Fibroblast of villous mesenchyme (primary cell): ENCODE results near the gene TMEM182. TPM values are rescaled to one million over a fixed set of nuclear protein-coding genes. Genes with fewer than 3 reads are reported as not detected.

ENCODE experiments used
- DNase-seq: peaks from one replicate; pipeline ENCODE4 v3.0.0-alpha.2; 2010; ENCODE audit warnings: low read depth
- H3K4me3 ChIP-seq: 2 replicates; pipeline ENCODE4 v1.5.1; 2011; ENCODE audit warnings: low read depth, mild to moderate bottlenecking, low read length
- total RNA-seq: library from RNA; depleted of rRNA; stranded (reverse); fragments of >200 nt; gene quantifications from 2 replicates; pipeline ENCODE4 v1.2.3, GENCODE V29; 2012
- TF ChIP-seq, protein P1 (sequence below): IDR thresholded peaks from 2 replicates; pipeline ENCODE4 v1.5.1; 2012; ENCODE audit warnings: low read depth, mild to moderate bottlenecking, low read length; ENCODE audit not compliant: insufficient read depth

TMEM182 gene
- total RNA-seq, 1 donor: 1.3 TPM

DNA sequence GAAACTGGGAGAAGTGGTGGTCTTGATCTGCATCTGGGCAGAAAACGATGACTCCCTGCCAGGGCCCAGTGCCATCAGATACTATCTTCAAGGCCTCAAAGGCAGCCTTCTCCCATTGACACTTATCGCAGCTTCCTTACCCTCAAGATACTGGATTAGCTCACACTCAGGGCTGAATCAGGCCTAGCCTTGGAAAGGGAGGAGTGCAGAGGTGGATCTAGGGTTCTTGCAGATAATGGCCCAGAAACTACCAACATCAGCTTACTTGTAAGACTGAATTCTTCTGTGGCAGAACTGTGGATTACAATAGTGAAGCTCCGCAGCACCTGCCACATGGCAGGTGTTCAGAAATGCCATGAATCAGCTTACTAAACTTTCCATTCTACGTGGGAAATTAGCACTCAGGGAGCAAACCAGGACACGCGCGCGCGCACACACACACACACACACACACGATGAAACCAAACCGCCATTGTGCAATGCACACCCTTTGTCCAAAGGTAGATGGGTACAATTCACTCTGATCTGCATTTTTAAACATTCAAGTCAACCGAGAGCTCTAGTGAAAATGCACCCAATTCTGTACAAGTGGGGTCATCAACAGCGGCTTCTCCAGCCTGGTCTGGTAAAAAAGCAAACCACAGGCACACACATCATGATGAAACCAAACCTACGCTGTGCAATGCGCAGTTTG is 26.3 kb upstream of the TMEM182 start:
- TF ChIP-seq, protein P1, sequence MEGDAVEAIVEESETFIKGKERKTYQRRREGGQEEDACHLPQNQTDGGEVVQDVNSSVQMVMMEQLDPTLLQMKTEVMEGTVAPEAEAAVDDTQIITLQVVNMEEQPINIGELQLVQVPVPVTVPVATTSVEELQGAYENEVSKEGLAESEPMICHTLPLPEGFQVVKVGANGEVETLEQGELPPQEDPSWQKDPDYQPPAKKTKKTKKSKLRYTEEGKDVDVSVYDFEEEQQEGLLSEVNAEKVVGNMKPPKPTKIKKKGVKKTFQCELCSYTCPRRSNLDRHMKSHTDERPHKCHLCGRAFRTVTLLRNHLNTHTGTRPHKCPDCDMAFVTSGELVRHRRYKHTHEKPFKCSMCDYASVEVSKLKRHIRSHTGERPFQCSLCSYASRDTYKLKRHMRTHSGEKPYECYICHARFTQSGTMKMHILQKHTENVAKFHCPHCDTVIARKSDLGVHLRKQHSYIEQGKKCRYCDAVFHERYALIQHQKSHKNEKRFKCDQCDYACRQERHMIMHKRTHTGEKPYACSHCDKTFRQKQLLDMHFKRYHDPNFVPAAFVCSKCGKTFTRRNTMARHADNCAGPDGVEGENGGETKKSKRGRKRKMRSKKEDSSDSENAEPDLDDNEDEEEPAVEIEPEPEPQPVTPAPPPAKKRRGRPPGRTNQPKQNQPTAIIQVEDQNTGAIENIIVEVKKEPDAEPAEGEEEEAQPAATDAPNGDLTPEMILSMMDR: no peak
- H3K4me3 ChIP-seq: peak overlapping the region; percentile 89
- DNase-seq: peak; percentile 14

DNA sequence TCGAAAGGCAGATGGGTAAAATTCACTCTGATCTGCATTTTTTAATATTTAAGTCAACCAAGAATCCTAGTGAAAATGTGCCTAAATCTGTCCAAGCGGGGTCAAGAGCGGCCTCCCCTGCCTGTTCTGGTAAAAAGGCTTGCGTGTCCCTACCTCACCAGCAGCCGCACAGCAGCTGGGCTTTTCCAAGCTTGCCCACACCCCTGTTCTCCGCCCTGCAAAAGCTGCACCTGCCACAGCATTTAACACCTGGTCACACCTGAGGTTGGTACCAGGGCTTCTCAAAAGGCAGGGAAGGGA is 25.8 kb upstream of the TMEM182 start:
- DNase-seq: no peak
- H3K4me3 ChIP-seq: peak overlapping the region; percentile 89
- TF ChIP-seq, protein P1: no peak

DNA sequence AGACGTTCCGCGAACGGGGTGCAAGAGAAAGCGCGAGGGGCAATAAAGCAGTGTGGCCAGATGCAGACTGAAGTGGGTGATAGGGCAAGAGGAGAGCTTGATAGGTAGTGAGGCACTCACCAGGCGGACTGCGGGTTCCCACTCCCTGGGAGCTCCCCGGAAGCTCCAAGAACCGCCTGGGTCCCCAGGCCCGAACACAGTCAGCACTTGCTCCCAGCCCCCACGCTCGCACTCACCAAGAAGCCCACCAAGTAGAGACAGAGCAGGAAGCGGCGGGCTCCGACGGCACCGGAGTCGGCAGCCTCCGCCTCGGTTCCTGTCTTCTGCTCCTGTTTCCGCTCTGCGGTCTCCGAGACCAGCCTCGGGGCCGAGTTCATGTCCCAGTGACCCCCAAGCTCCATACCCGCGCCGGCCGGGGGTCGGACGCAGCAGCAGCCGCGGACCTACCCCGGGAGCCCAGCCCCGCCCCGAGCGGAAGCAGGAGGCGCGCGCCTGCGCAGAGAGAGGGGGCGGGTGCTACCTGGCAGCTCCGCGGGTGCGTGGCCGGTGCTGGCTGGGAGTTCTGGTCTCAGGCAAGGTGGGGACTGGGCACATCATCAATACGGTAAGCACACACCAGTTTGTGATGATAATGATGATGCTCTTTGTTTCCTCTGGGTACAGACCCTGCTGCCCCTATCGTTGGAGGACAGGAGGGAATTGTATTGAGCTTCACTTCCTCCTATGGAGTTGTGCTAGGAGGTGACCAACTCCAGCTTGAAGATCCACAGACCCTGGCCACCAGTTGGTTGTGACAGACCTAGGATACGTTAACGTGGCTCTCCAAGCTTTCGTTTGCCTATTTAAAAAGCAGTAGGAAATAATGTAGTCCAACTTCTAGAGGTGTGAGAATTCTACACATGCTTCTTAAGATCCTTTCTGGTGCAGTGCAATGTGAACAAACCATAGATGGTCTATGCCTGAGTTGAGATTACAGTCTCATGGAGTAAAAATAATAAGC is 25.1 kb upstream of the TMEM182 start:
- TF ChIP-seq, protein P1: peak; percentile 18
- peak; percentile 62 for DNase-seq
- peak overlapping the region; percentile 89 for H3K4me3 ChIP-seq

DNA sequence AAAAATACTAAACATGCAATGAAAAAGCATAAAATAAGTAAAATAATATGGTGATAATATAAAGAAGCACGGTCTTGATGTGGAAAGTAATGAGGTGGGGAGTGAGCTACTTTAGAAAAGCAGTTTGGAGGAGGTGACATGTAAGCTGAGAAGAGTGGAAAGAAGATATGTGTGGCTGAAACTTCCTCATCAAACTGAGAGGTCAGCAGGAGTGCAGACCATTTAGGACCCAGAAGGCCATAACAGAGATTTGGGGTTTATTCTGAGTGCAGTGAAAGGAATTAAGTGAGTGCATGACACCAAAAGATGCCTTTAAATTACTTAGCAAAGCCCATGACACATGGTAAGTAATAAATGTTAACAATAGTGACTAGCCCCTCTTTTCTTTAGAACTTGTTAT is 24.4 kb upstream of the TMEM182 start:
- no peak overlapping the region for H3K4me3 ChIP-seq
- TF ChIP-seq, protein P1: no peak
- DNase-seq: no peak

DNA sequence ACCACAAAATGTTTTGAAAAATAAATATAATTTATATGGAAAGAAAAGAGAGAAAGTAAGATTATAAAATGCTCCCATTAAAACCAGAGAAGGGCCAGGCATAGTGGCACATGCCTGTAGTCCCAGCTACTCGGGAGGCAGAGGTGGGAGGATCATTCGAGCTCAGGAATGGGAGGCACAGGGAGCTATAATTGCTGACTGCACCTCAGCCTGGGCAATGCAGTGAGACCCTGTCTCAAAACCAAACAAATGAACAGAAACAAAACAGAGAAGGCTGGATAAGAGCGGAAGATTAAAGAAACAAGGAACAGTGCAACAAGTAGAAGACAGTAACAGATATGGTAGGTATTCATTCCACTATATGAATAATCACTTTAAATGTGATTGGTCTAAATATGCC is 18.6 kb upstream of the TMEM182 start:
- no peak for DNase-seq
- no peak overlapping the region for H3K4me3 ChIP-seq
- TF ChIP-seq, protein P1: no peak

DNA sequence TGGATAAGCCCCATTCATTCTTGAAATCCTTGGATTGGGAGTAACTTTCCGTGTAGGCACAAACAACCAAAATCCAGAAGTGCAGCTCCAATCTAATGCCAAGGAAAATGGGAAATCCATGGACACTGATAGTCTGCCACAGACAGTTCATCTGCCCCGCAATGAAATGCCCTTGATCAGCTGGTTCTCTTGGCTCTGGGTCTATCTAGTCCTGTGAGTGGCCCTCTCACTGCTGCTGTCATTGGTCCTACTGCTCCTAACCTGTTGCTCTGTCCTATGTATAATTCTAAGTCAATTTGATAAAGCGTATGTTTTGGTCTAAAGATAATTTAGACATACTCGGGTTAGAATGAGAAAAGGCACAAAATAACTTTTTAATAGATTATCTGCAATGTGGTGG is 13.7 kb upstream of the TMEM182 start:
- H3K4me3 ChIP-seq: no peak overlapping the region
- TF ChIP-seq, protein P1: no peak
- no peak for DNase-seq
